ENCODE results near the gene JUNB.
A peak's percentile ranks its signal among the peaks of the same experiment; 100 is the strongest.

JUNB gene

DNA sequence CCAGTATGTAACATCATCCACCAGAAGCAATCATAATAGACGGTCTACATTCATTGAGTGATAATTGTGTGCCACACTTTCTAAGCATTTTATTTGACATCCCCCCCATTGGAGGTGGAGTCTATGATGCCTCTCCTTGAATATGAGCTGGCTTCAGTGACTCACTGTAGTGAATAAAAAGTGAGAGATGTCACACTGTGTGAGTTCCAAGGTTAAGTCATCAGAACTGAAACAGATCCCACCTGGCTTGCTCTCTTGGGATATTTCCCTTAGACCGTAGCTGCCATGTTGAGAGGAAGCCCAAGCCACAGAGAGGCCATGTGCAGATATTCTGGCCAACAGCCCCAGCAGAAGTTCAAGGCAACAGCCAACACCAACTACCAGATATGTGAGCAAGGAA is 30.5 kb downstream of the JUNB start:
- no peak overlapping the region for H3K27ac ChIP-seq
- TF ChIP-seq, protein P1, sequence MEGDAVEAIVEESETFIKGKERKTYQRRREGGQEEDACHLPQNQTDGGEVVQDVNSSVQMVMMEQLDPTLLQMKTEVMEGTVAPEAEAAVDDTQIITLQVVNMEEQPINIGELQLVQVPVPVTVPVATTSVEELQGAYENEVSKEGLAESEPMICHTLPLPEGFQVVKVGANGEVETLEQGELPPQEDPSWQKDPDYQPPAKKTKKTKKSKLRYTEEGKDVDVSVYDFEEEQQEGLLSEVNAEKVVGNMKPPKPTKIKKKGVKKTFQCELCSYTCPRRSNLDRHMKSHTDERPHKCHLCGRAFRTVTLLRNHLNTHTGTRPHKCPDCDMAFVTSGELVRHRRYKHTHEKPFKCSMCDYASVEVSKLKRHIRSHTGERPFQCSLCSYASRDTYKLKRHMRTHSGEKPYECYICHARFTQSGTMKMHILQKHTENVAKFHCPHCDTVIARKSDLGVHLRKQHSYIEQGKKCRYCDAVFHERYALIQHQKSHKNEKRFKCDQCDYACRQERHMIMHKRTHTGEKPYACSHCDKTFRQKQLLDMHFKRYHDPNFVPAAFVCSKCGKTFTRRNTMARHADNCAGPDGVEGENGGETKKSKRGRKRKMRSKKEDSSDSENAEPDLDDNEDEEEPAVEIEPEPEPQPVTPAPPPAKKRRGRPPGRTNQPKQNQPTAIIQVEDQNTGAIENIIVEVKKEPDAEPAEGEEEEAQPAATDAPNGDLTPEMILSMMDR (IDR thresholded peaks at IDR 0.05; ENCODE audit: low read depth, low read length, missing control alignments), result no peak
- in situ Hi-C loops (cut with HindIII; ENCODE audit: low pct_ligation_motif_present, low sequenced_read_pairs), result no loop called here
- DNase-seq, result no peak
- no peaks in the 10 kb centered on the region for H3K36me3 ChIP-seq (replicated peaks)
- no peaks in the 10 kb centered on the region for H3K27me3 ChIP-seq (replicated peaks)
- no peak overlapping the region for H3K4me3 ChIP-seq (ENCODE audit: low read depth, low read length)

DNA sequence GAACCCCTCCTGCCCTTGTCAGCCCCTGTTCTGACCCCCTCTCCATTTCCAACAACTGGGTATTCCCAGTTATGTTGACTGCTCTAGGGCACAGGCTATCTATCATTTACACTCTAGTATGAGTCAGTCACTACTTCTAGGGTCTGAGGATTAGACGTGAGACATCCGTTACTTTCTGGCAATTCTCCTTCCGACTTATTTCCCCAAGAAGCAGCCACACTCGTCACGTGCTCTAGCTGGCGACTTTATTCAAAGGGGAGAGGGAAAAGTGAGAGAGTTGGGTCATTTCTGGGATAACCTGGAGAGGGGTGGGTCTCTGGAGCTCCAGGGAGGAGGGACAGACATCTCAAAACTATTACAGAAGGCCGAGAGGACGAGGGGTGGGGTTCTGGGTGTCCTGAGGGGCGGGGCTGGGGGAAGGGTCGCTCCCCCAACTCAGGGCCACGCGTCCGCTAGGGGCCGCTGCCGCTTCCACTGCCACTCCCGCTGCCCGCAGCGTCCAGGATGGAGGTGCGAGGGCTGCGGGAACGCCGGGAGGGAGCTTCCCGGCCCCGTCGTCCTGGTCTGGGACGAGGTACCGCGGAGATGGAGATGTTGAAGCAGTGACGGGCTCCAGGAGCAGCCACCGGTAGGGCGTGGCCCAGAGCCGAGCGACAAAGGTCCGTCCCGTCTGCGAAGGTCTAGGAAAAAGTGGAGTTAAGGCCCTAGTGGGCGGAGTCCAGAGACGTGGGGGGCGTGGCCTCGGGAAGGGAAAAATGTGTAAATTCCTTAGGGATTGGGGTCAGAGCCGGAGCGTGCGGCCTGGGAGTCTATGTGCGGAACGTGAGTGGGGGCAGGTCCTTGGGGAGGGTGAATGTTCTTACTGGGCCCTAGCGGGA is 34.2 kb downstream of the JUNB start:
- no peak overlapping the region for H3K27ac ChIP-seq
- DNase-seq, result no peak
- H3K4me3 ChIP-seq (ENCODE audit: low read depth, low read length), result no peak overlapping the region
- in situ Hi-C loops (cut with HindIII; ENCODE audit: low pct_ligation_motif_present, low sequenced_read_pairs), result no loop called here
- TF ChIP-seq, protein P1 (IDR thresholded peaks at IDR 0.05; ENCODE audit: low read depth, low read length, missing control alignments), result peak; percentile 62
- no peaks in the 10 kb centered on the region for H3K27me3 ChIP-seq (replicated peaks)
- H3K36me3 ChIP-seq (replicated peaks), result no peaks in the 10 kb centered on the region

DNA sequence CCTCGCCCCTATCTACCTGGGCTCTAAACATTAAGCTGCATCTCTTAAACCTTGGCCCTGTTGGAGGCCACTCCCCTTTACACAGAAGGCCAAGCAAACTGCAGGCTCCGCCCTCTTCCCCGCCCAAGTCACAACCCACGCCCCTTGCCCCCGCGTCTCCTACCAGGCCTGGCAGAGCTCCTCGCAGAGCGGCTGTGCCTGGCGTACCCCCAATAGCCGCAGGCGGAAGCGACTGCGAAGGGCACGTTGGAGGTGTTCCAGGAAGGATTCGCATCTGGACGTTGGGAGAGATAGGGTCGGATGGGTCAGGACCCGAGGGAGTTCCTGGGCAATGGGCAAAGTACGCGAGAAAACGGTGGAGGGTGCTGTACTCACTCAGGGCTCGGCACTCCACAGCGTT is 37.2 kb downstream of the JUNB start:
- peaks cover 4% of the 10 kb centered on the region for H3K27me3 ChIP-seq (replicated peaks)
- no peak overlapping the region for H3K27ac ChIP-seq
- TF ChIP-seq, protein P1 (IDR thresholded peaks at IDR 0.05; ENCODE audit: low read depth, low read length, missing control alignments), result no peak
- H3K36me3 ChIP-seq (replicated peaks), result no peaks in the 10 kb centered on the region
- H3K4me3 ChIP-seq (ENCODE audit: low read depth, low read length), result no peak overlapping the region
- in situ Hi-C loops (cut with HindIII; ENCODE audit: low pct_ligation_motif_present, low sequenced_read_pairs), result no loop called here
- DNase-seq, result no peak

DNA sequence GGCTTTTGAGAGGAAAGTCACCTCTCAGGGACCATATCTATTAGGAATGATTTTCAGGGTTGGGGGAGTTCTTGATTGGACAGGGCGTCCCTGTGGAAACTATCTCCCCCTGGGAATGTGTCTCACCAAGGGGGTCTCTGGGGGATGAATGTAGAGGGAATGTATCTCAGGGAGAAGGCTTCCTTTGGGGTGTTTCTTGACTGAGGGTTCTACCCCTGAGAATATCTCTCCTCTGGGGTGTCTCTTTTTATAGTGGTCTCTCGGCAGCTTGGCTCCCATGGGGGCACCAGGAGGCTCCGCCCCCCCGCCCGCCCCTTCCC is 42.1 kb downstream of the JUNB start:
- TF ChIP-seq, protein P1 (IDR thresholded peaks at IDR 0.05; ENCODE audit: low read depth, low read length, missing control alignments), result no peak
- Histone ChIP-seq H3K27me3 (replicated peaks) (peaks cover 41% of the 10 kb centered on the region), H3K4me3 (ENCODE audit: low read depth, low read length) (no peak overlapping the region), H3K27ac (no peak overlapping the region), H3K36me3 (replicated peaks) (no peaks in the 10 kb centered on the region)
- in situ Hi-C loops (cut with HindIII; ENCODE audit: low pct_ligation_motif_present, low sequenced_read_pairs), result no loop called here
- DNase-seq, result no peak

DNA sequence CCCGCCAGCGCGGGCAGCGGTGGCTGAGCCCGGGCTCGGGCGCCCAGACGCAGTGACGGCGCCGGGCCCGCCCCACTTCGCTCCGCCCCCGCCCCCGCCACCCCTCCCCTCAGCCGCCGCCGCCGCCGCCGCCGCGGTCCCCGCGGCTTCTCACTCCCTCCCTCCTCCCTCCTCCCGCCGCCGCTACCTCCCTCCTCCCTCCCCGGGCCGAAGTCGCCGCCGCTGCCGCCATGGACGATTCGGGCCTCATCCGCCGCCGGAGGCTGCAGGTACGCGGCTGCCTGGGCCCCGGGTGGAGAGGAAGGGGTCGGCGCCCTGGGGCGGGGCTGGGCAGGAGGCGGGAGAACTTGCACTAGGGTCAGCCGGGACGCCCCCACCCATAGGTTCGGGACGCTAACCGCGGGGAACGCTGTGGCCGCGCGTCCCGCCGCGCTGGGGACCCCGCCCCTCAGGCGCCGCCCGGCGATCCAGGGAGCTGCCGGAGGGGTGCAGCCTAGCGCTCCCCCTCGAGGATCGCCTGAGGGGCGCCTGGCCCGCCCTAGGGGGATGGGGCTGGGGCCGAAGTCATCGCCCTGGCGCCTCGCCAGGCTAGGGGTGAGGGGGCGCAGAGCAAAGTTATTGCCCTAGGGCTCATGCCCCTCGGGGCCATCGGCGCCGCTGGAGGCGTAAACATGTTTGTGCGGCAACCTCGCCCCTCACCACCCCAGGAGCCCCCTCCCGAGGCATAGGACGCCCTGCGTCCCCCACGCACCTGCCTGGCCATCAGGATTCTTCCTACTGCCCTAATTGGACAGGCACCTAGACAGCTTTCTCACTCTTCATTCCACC is 42.7 kb downstream of the JUNB start:
- H3K4me3 ChIP-seq (ENCODE audit: low read depth, low read length), result peak overlapping the region; percentile 41
- DNase-seq, result no peak
- peaks cover 47% of the 10 kb centered on the region for H3K27me3 ChIP-seq (replicated peaks)
- H3K36me3 ChIP-seq (replicated peaks), result no peaks in the 10 kb centered on the region
- no peak overlapping the region for H3K27ac ChIP-seq
- TF ChIP-seq, protein P1 (IDR thresholded peaks at IDR 0.05; ENCODE audit: low read depth, low read length, missing control alignments), result no peak
- in situ Hi-C loops (cut with HindIII; ENCODE audit: low pct_ligation_motif_present, low sequenced_read_pairs), result no loop called here

Data from brain microvascular endothelial cell (primary cell).